ENCODE data around the gene LAX1.
"Not testable (repeated sequence)": the region's sequence is repeated elsewhere in the genome, so short reads cannot be mapped to it uniquely, and the experiment has no call there.

- not testable (repeated sequence) for TF ChIP-seq CTCF (IDR thresholded peaks at IDR 0.05; ENCODE audit: low read depth, low read length, poor library complexity, severe bottlenecking); EZH2phosphoT487 (IDR thresholded peaks at IDR 0.05; ENCODE audit: borderline replicate concordance, low read length)
These were observed 6.2 kb upstream of the LAX1 start for GRCh38 chr1:203758749-203759148.

Measured in DOHH2 (cell line).